HUES48 (cell line): ENCODE data around the gene GAREM2.

Experiments used
- H3K27ac ChIP-seq: one replicate; pipeline ENCODE4 v1.7.0; 2013; ENCODE audit warnings: low read depth, low read length, inconsistent platforms
- H3K27me3 ChIP-seq: 2 replicates; pipeline ENCODE4 v1.6.1; 2013; ENCODE audit warnings: mild to moderate bottlenecking, low read length; ENCODE audit not compliant: control insufficient read depth, insufficient read depth
- H3K36me3 ChIP-seq: 2 replicates; pipeline ENCODE4 v1.6.1; 2013; ENCODE audit warnings: low read length; ENCODE audit not compliant: control insufficient read depth, insufficient read depth
- H3K4me1 ChIP-seq: 2 replicates; pipeline ENCODE4 v1.6.1; 2013; ENCODE audit warnings: mild to moderate bottlenecking, low read length; ENCODE audit not compliant: control insufficient read depth, insufficient read depth
- H3K4me3 ChIP-seq: 2 replicates; pipeline ENCODE4 v1.5.1; 2013; ENCODE audit warnings: mild to moderate bottlenecking, low read depth, low read length
- H3K9ac ChIP-seq: 2 replicates; pipeline ENCODE4 v1.6.1; 2013; ENCODE audit warnings: mild to moderate bottlenecking, low read depth, low read length, moderate library complexity
- H3K9me3 ChIP-seq: 2 replicates; pipeline ENCODE4 v1.6.1; 2013; ENCODE audit warnings: low read length; ENCODE audit not compliant: control insufficient read depth, insufficient read depth

The GAREM2 gene

DNA sequence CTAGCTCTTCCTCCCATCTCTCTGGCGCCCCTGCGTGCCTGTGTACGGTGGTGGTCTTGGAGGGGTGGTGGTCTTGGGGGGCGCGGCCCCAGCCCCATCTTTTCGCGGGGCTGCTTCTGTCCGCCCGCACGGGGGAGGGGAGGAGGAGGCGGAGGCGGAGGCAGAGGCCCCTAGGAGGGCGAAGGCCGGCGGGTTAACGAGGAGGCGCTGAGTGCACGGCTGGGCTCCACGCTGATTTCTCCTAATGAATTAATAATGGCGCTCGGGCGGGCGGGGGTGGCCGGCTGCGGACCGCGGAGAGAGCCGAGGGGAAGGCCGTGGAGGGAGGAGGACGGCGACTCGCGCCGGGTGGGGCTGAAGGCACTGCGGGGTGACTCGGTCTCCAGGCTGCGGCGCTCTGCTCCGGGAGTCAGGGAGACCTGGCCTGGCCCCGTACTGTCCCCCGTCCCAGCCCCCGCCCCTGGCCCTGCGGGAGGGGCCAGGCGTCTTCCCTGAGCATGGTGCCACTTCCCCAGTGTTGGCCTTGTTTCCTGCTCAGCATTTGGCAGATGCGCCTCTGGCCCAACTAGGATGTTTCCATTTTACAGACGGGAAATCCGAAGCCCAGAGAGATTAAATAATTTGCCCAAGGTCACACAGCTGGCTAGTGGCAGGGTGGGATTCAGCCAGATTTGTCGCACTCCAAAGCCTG lies 6.0 kb downstream of the GAREM2 start:
- Histone ChIP-seq H3K36me3 (peaks cover 13% of the 10 kb centered on the region), H3K9ac (peak overlapping the region; percentile 51), H3K27me3 (peaks cover 20% of the 10 kb centered on the region), H3K9me3 (no peaks in the 10 kb centered on the region), H3K4me1 (peaks cover 19% of the 10 kb centered on the region), H3K27ac (peak overlapping the region; percentile 63), H3K4me3 (peak overlapping the region; percentile 64)

DNA sequence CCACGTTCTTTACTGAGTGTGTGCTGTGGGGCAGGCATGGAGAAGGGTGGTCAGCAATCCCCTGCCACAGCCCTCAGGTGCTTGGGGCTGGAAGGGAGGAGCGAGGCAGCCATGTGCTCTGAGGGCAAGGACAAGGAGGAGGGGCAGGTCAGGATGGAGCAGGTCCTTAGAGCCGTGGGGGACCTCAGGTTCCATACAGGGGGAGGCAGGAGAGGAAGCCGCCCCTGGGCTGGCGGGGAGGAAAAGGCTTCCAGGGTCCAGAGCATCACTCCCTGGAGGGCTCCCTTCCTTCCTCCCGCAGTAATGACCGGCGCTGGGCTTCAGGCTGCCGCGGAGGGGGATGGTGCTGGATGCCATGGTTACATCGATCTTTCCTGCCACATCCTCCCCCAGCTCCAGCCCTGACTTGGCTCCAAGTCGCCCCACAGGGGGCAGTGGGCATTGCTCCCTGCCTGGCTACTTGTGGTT lies 6.6 kb downstream of the GAREM2 start:
- Histone ChIP-seq H3K27me3 (peaks cover 18% of the 10 kb centered on the region), H3K9me3 (no peaks in the 10 kb centered on the region), H3K4me1 (peaks cover 15% of the 10 kb centered on the region), H3K27ac (peak overlapping the region; percentile 63), H3K4me3 (peak overlapping the region; percentile 64), H3K9ac (peak overlapping the region; percentile 51), H3K36me3 (peaks cover 13% of the 10 kb centered on the region)

DNA sequence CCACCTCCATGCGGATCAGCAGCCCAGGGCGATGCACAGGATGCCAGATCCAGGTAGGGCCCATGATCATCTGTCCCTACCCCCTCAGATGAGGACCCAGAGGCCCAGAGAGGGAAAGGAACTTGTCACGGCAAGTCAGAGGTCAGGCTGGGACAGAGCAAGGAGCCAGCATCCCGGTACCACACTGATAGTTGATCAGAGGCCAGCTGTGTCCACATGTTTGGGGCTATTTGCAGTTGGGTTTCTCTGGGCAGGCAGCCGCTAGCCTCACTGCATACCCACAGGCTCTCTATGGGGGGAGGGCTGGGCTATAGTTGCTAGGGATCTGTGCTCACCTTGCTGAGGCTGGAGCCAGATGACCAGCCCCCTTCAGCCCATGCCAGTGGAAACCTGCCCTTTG lies 9.6 kb downstream of the GAREM2 start:
- H3K36me3 ChIP-seq = peaks cover 4% of the 10 kb centered on the region
- H3K27ac ChIP-seq = no peak overlapping the region
- no peak overlapping the region for H3K4me3 ChIP-seq
- H3K4me1 ChIP-seq = peaks cover 10% of the 10 kb centered on the region
- H3K27me3 ChIP-seq = peaks cover 26% of the 10 kb centered on the region
- no peak overlapping the region for H3K9ac ChIP-seq
- H3K9me3 ChIP-seq = no peaks in the 10 kb centered on the region

DNA sequence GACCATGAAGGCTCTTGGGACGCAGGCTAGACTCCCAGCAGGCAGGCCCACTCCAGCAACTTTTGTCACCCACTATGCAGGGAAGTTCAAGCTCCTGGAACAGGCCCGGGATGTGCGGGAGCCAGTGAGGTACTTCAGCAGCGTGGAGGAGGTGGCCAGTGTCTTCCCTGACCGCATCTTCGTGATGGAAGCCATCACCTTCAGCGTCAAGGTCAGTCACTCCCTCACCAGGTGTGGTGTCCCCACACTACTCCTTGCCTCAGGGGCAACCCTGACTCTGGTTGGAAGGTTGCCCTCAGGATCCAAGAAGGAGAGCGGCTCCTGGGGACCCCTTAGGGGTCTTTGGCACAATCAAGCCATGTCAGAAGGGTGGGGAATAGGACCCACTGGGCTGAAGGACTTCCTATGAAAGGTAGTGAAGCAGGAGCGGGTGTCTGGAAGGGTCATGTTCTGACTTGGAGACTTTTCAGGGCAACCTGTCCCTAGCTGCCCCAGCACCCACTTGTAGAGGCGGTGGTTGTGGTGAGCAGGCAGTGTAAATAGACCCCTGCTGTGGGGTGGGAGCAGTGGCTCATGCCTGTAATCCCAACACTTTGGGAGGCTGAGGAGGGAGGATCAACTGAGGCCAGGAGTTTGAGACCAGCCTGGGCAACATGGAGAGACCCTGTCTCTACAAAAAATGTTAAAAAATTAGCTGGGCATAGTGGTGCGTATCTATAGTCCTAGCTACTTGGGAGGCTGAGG lies 10.2 kb downstream of the GAREM2 start:
- Histone ChIP-seq H3K27me3 (peaks cover 26% of the 10 kb centered on the region), H3K36me3 (peaks cover 5% of the 10 kb centered on the region), H3K9me3 (no peaks in the 10 kb centered on the region), H3K9ac (no peak overlapping the region), H3K4me3 (no peak overlapping the region), H3K27ac (no peak overlapping the region), H3K4me1 (peaks cover 10% of the 10 kb centered on the region)

DNA sequence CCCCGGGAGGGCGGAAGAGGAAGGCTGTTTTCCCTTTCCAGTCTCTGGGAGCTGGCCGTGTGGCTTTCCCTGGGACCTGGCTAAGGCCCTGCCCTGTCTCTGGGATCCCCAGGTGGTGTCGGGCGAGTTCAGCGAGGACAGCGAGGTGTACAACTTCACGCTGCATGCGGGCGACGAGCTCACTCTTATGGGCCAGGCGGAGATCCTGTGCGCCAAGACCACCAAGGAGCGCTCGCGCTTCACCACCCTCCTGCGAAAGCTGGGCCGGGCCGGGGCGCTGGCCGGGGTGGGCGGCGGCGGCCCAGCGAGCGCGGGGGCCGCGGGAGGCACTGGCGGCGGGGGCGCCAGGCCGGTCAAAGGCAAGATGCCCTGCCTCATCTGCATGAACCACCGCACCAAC lies 11.2 kb downstream of the GAREM2 start:
- Histone ChIP-seq H3K36me3 (peaks cover 14% of the 10 kb centered on the region), H3K4me3 (peak overlapping the region; percentile 69), H3K27me3 (peaks cover 26% of the 10 kb centered on the region), H3K4me1 (peaks cover 9% of the 10 kb centered on the region), H3K9me3 (no peaks in the 10 kb centered on the region), H3K27ac (no peak overlapping the region), H3K9ac (0 out of 2 replicates have a peak overlapping the region, but pooled peaks have one; percentile 57)

DNA sequence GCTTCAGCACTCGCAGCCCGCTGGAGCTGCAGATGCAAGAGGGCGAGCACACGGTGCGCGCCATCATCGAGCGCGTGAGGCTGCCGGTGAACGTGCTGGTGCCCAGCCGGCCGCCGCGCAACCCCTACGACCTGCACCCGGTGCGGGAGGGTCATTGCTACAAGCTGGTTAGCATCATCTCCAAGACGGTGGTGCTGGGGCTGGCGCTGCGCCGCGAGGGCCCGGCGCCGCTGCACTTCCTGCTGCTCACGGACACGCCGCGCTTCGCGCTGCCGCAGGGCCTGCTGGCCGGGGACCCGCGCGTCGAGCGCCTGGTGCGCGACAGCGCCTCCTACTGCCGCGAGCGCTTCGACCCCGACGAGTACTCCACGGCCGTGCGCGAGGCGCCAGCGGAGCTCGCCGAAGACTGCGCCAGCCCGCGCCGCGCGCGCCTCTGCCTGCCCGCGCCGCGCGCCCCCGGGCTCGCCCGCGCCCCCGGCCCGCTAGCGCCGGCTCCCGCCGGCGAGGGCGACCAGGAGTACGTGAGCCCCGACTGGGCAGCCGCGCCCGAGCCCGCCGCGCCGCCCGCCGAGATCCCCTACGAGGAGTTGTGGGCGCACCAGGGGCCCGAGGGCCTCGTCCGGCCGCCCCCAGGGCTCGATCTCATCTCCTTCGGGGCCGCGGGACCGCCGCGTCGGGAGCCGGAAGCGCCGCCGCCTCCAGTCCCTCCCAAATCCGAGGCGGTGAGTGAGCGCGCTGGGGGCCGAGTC lies 11.8 kb downstream of the GAREM2 start:
- Histone ChIP-seq H3K27me3 (peaks cover 26% of the 10 kb centered on the region), H3K4me3 (peak overlapping the region; percentile 69), H3K9ac (peak overlapping the region; percentile 57; the same call in 1 of the 2 replicates), H3K9me3 (no peaks in the 10 kb centered on the region), H3K4me1 (peaks cover 5% of the 10 kb centered on the region), H3K36me3 (peaks cover 17% of the 10 kb centered on the region), H3K27ac (no peak overlapping the region)

DNA sequence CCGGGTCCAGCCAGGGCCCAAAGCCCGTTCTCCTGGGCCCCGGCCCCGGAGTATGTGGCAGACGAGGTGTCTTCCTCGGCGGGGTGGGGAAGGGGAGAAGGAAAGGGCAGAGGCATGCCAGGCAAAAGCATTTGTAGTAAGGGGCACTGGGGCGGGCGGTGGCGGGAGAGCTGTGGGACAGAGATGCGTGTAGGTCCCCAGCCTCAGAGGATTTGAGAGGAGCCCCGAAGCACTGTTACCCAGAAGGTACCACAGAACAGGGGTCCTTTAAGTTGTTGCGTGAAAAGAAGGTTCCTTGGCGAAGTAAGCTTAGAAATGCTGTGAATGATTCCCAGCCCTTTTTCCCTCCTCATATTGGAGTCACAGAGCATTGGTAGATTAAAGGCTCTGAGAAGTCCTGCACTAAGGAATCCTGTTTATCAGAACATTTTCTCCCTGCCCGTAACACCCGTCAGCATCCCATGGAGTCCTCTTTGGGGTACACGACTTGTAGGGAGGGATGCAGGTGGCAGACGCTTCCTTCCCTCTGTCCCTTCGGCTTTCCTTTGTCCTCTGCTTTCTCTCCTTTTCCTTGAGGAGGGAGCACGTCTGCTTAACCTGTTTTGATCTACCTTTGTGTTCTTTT lies 12.5 kb downstream of the GAREM2 start:
- Histone ChIP-seq H3K9ac (no peak overlapping the region), H3K4me1 (no peaks in the 10 kb centered on the region), H3K27me3 (peaks cover 26% of the 10 kb centered on the region), H3K9me3 (no peaks in the 10 kb centered on the region), H3K36me3 (peaks cover 18% of the 10 kb centered on the region), H3K4me3 (peak overlapping the region; percentile 69), H3K27ac (no peak overlapping the region)

DNA sequence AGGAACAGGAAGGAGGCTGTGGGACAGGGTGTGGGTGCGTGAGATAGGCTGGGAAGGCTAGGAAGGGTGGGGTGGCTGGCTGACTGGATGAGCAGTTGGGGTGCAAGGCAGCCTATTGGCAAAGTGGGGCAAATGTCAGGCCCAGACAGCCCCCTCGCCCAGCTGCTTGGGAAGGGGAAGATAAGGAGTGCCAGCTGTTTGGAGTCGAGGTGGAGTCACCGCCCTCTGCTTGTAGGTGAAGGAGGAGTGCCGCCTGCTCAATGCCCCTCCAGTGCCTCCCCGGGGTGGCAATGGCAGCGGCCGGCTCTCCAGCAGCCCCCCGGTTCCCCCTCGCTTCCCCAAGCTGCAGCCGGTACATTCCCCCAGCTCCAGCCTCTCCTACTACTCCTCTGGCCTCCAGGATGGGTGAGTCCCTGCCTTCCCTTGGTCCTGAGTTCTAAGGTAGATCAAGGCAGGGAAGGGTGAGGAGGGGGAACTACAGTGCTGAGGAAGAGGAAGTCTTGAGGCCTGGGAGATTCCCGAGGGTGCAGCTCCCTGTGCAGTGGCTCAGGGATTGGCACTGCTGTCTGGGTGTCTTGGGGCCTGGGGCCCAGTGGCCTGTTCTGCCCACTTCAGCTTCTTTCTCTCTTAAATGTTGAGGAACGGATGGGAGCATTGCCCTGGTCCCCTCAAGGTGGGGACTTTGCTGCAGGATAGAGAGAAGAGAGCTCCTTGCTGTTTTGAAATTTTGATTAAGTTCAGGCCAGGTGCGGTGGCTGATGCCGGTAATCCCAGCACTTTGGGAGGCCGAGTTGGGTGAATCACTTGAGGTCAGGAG lies 13.3 kb downstream of the GAREM2 start:
- no peaks in the 10 kb centered on the region for H3K4me1 ChIP-seq
- H3K9ac ChIP-seq = no peak overlapping the region
- no peak overlapping the region for H3K4me3 ChIP-seq
- H3K27ac ChIP-seq = no peak overlapping the region
- H3K27me3 ChIP-seq = peaks cover 26% of the 10 kb centered on the region
- peaks cover 26% of the 10 kb centered on the region for H3K36me3 ChIP-seq
- H3K9me3 ChIP-seq = no peaks in the 10 kb centered on the region

DNA sequence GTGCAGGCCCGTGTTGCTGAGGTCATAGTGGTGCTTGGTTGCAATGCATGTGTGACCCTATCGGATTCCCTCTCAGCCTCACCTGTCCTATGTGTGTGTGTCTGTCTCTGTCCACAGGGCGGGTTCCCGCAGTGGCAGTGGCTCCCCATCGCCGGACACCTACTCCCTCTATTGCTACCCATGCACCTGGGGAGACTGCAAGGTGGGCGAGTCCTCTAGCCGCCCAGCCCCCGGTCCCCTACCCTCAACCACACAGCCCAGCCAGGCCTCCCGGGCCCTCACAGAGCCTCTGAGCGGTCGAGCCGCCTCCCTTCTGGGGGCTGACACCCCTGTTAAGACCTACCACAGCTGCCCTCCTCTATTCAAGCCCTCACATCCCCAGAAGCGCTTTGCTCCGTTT lies 14.2 kb downstream of the GAREM2 start:
- Histone ChIP-seq H3K4me3 (no peak overlapping the region), H3K36me3 (peaks cover 35% of the 10 kb centered on the region), H3K9me3 (no peaks in the 10 kb centered on the region), H3K9ac (no peak overlapping the region), H3K27ac (no peak overlapping the region), H3K27me3 (peaks cover 26% of the 10 kb centered on the region), H3K4me1 (no peaks in the 10 kb centered on the region)

DNA sequence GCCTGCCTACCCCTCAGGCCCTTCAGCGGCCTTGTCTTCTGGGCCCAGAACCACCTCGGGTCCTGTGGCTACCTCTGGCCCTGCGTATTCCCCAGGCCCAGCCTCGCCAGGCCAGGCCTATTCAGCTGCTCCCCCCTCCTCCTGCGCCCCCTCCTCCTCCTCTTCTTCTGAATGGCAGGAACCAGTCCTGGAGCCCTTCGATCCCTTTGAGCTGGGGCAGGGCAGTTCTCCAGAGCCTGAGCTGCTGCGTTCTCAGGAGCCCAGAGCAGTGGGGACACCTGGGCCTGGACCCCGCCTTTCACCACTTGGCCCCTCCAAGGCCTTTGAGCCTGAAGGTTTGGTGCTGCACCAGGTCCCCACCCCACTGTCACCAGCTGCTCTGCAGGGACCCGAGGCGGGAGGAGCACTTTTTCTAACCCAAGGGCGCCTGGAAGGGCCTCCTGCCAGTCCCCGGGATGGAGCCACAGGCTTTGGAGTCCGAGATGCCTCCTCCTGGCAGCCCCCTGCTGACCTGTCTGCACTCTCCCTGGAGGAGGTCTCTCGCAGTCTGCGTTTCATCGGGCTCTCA lies 14.7 kb downstream of the GAREM2 start:
- Histone ChIP-seq H3K27me3 (peaks cover 24% of the 10 kb centered on the region), H3K9ac (no peak overlapping the region), H3K4me3 (no peak overlapping the region), H3K4me1 (no peaks in the 10 kb centered on the region), H3K27ac (no peak overlapping the region), H3K9me3 (no peaks in the 10 kb centered on the region), H3K36me3 (peaks cover 36% of the 10 kb centered on the region)
